ENCODE measurements around the gene EXOSC1.
A peak's percentile ranks its signal among the peaks of the same experiment; 100 is the strongest.
"Not testable (repeated sequence)": the region's sequence is repeated elsewhere in the genome, so short reads cannot be mapped to it uniquely, and the experiment has no call there.

The EXOSC1 gene

GRCh38 chr10:97459111-97459510 lies 13.3 kb upstream of the EXOSC1 start:
- DNase-seq (ENCODE audit: low read depth) = no peak

GRCh38 chr10:97456686-97457065 lies 10.9 kb upstream of the EXOSC1 start:
- DNase-seq (ENCODE audit: low read depth) = no peak

GRCh38 chr10:97456034-97456685 lies 10.4 kb upstream of the EXOSC1 start:
- no peak for DNase-seq (ENCODE audit: low read depth)

GRCh38 chr10:97454330-97455036 lies 8.7 kb upstream of the EXOSC1 start:
- DNase-seq (ENCODE audit: low read depth) = no peak

- DNase-seq (ENCODE audit: low read depth) = no peak
These were observed 6.5 kb upstream of the EXOSC1 start for GRCh38 chr10:97452352-97452751.

- DNase-seq (ENCODE audit: low read depth) = no peak
These were observed 5.8 kb upstream of the EXOSC1 start for GRCh38 chr10:97451605-97452004.

GRCh38 chr10:97450828-97451227 lies 5.0 kb upstream of the EXOSC1 start:
- no peak for DNase-seq (ENCODE audit: low read depth)

- no peak for DNase-seq (ENCODE audit: low read depth)
These were observed 467 bp downstream of the EXOSC1 start for GRCh38 chr10:97445357-97445721.

- no peak for DNase-seq (ENCODE audit: low read depth)
These were observed 1.6 kb downstream of the EXOSC1 start for GRCh38 chr10:97444212-97444611.

- DNase-seq (ENCODE audit: low read depth) = no peak
These were observed 3.5 kb downstream of the EXOSC1 start for GRCh38 chr10:97442277-97442676.

GRCh38 chr10:97435211-97435610 lies 10.6 kb downstream of the EXOSC1 start:
- DNase-seq (ENCODE audit: low read depth) = no peak

- no peak for DNase-seq (ENCODE audit: low read depth)
These were observed 11.2 kb downstream of the EXOSC1 start for GRCh38 chr10:97434557-97434956.

- no peak for DNase-seq (ENCODE audit: low read depth)
These were observed 11.8 kb downstream of the EXOSC1 start for GRCh38 chr10:97434055-97434454.

- DNase-seq (ENCODE audit: low read depth) = no peak
These were observed 17.2 kb downstream of the EXOSC1 start for GRCh38 chr10:97428572-97428981.

GRCh38 chr10:97427571-97428179 lies 18.1 kb downstream of the EXOSC1 start:
- DNase-seq (ENCODE audit: low read depth) = no peak

GRCh38 chr10:97426776-97427570 lies 18.8 kb downstream of the EXOSC1 start:
- no peak for DNase-seq (ENCODE audit: low read depth)

GRCh38 chr10:97425964-97426775 lies 19.6 kb downstream of the EXOSC1 start, which contains the start of gene PGAM1:
Gene PGAM1, plus strand, starts transcription at chr10:97426191. Its CDS starts 117 bp downstream, at chr10:97426308.
- DNase-seq (ENCODE audit: low read depth) = peak; percentile 81

- not testable (repeated sequence) for DNase-seq (ENCODE audit: low read depth)
These were observed 22.1 kb downstream of the EXOSC1 start for GRCh38 chr10:97423757-97424098.

- no peak for DNase-seq (ENCODE audit: low read depth)
These were observed 29.2 kb downstream of the EXOSC1 start for GRCh38 chr10:97416565-97416964.

GRCh38 chr10:97412891-97413304 lies 32.9 kb downstream of the EXOSC1 start:
- DNase-seq (ENCODE audit: low read depth) = no peak

GRCh38 chr10:97411406-97411805 lies 34.4 kb downstream of the EXOSC1 start:
- no peak for DNase-seq (ENCODE audit: low read depth)

- no peak for DNase-seq (ENCODE audit: low read depth)
These were observed 37.3 kb downstream of the EXOSC1 start for GRCh38 chr10:97408496-97408992.

Measured in stimulated activated CD8-positive, alpha-beta memory T cell treated with anti-CD3 and anti-CD28 coated beads, Interleukin-15, amount 100 ng/mL, for 1 hour (primary cell).